CD4-positive, alpha-beta T cell (primary cell): ENCODE data around the gene SNX33. TPM values are rescaled to one million over a fixed set of nuclear protein-coding genes. Genes with fewer than 3 reads are reported as not detected.
"Not testable (repeated sequence)": the region's sequence is repeated elsewhere in the genome, so short reads cannot be mapped to it uniquely, and the experiment has no call there.

Source experiments
- ATAC-seq: fragments of 200-7000 bp; cut with Tn5 transposase; one replicate; pipeline ENCODE4 v1.10.0; 2022; ENCODE audit warnings: mild to moderate bottlenecking; ENCODE audit not compliant: poor library complexity
- CTCF ChIA-PET: fragments of 350-600 bp; sonication (Branson Sonifier 250); formaldehyde crosslinking; loops from one replicate; lab custom pipeline; 2021; ENCODE audit warnings: antibody characterized with exemption, inconsistent platforms; lab: Charles Lee
- POLR2A ChIA-PET: fragments of 350-600 bp; sonication (Branson Sonifier 250); formaldehyde crosslinking; loops from one replicate; lab custom pipeline; 2021; ENCODE audit warnings: antibody characterized with exemption, inconsistent platforms; lab: Charles Lee
- DNase-seq, 14 experiments: peaks; one replicate each; pipeline ENCODE4 v3.0.0-alpha.2; 2013 to 2020; ENCODE audit warnings: mixed read lengths in 2 of 14
- H3K27ac ChIP-seq, 2 donors: one replicate each; pipeline versions ENCODE4 v1.5.1 to v1.7.0; 2013; ENCODE audit warnings: low read length in 2 of 2, low read depth in 1 of 2, mild to moderate bottlenecking in 1 of 2
- H3K27me3 ChIP-seq, 2 experiments: 1 replicate in 1 of 2; 2 replicates in 1 of 2; pipeline versions ENCODE4 v1.6.1 to v1.7.0; 2013; ENCODE audit warnings: low read length in 2 of 2, control low read depth in 1 of 2, mild to moderate bottlenecking in 1 of 2, moderate library complexity in 1 of 2; ENCODE audit not compliant: insufficient read depth in 2 of 2, control insufficient read depth in 1 of 2
- H3K36me3 ChIP-seq: one replicate; pipeline ENCODE4 v1.6.1; 2013; ENCODE audit warnings: low read length, control low read depth; ENCODE audit not compliant: insufficient read depth
- H3K4me1 ChIP-seq: one replicate; pipeline ENCODE4 v1.6.1; 2013; ENCODE audit warnings: low read length, control low read depth; ENCODE audit not compliant: insufficient read depth
- H3K4me3 ChIP-seq: one replicate; pipeline ENCODE4 v1.5.1; 2013; ENCODE audit warnings: mild to moderate bottlenecking, low read length, moderate library complexity
- H3K9me3 ChIP-seq, 2 experiments: 1 replicate in 1 of 2; 2 replicates in 1 of 2; pipeline versions ENCODE4 v1.6.1 to v1.7.0; 2013; ENCODE audit warnings: low read length in 2 of 2, mild to moderate bottlenecking in 2 of 2, control low read depth in 1 of 2, moderate library complexity in 1 of 2; ENCODE audit not compliant: control insufficient read depth in 1 of 2, insufficient read depth in 1 of 2
- H3K27ac Mint-ChIP-seq: one replicate; pipeline ENCODE4 v1.8.0; 2020; ENCODE audit warnings: mixed read lengths
- H3K27me3 Mint-ChIP-seq: one replicate; pipeline ENCODE4 v1.8.0; 2021; ENCODE audit warnings: mixed read lengths
- H3K36me3 Mint-ChIP-seq: one replicate; pipeline ENCODE4 v1.8.0; 2021; ENCODE audit warnings: low read depth, mixed read lengths
- H3K4me1 Mint-ChIP-seq: one replicate; pipeline ENCODE4 v1.8.0; 2021; ENCODE audit warnings: low read depth, mixed read lengths
- H3K4me3 Mint-ChIP-seq: one replicate; pipeline ENCODE4 v1.8.0; 2020; ENCODE audit warnings: mild to moderate bottlenecking, mixed read lengths
- H3K9me3 Mint-ChIP-seq: one replicate; pipeline ENCODE4 v1.8.0; 2020; ENCODE audit warnings: mixed read lengths
- intact Hi-C, 2 experiments: fragments of 100-400 bp; cut with DNase I in 1 of 2; cut with micrococcal nuclease in 1 of 2; formaldehyde crosslinking; loops; one replicate each; pipeline versions ENCODE4 v1.15.1 to v1.9.0; 2023 to 2025; cut with DNase I, micrococcal nuclease
- total RNA-seq, 174 experiments: library from RNA in 2 of 174; stranded (reverse) in 2 of 174; gene quantifications; one replicate each; pipeline ENCODE4 v1.2.3 and lab custom pipeline; 2021 to 2026

Gene SNX33
- total RNA-seq, 2 experiments from 2014 or later = 0.59 to 0.82 TPM

GRCh38 chr15:75710874-75711273 lies 63.2 kb downstream of the SNX33 start:
- DNase-seq, CTCF ChIA-PET, intact Hi-C loops, H3K27ac ChIP-seq, H3K27ac Mint-ChIP-seq, H3K36me3 Mint-ChIP-seq, H3K9me3 ChIP-seq, H3K4me3 ChIP-seq, H3K4me1 Mint-ChIP-seq, POLR2A ChIA-PET, ATAC-seq, H3K4me3 Mint-ChIP-seq, H3K4me1 ChIP-seq, H3K36me3 ChIP-seq, H3K9me3 Mint-ChIP-seq: not testable (repeated sequence)
- peaks cover 13 to 20% of the 10 kb centered on the region in 2 experiments for H3K27me3 ChIP-seq
- H3K27me3 Mint-ChIP-seq = peaks cover 15% of the 10 kb centered on the region

GRCh38 chr15:75711495-75711894 lies 63.8 kb downstream of the SNX33 start:
- H3K4me1 Mint-ChIP-seq, H3K36me3 ChIP-seq, ATAC-seq, DNase-seq, H3K9me3 ChIP-seq, intact Hi-C loops, H3K4me3 ChIP-seq, H3K9me3 Mint-ChIP-seq, CTCF ChIA-PET, H3K27ac ChIP-seq, H3K27ac Mint-ChIP-seq, H3K36me3 Mint-ChIP-seq, H3K4me1 ChIP-seq, POLR2A ChIA-PET, H3K4me3 Mint-ChIP-seq: not testable (repeated sequence)
- peaks cover 13 to 20% of the 10 kb centered on the region in 2 experiments for H3K27me3 ChIP-seq
- peaks cover 15% of the 10 kb centered on the region for H3K27me3 Mint-ChIP-seq

Other genes with a start within 250 kb of the SNX33 start
- 100 to 1,000 TPM; 136 to 141 TPM for gene SIN3A, start 196.2 kb upstream of the SNX33 start, total RNA-seq
- gene PTPN9, start 68.6 kb upstream of the SNX33 start, total RNA-seq = 1 to 10 TPM; 8.1 to 8.2 TPM
- 10 to 100 TPM; 10.0 to 11.6 TPM for gene SNUPN, start 22.2 kb upstream of the SNX33 start, total RNA-seq
- 10 to 100 TPM; 48.4 to 50.4 TPM for gene IMP3, start 7.7 kb upstream of the SNX33 start, total RNA-seq
- gene CSPG4, start 64.9 kb downstream of the SNX33 start, total RNA-seq = not detected
- 10 to 100 TPM; 29.3 to 33.5 TPM for gene UBE2Q2, start 195.5 kb downstream of the SNX33 start, total RNA-seq